Fibroblast of lung (primary cell): ENCODE data around the gene CNRIP1. TPM values are rescaled to one million over a fixed set of nuclear protein-coding genes. Genes with fewer than 3 reads are reported as not detected.

Experiments
- DNase-seq, 2 donors: peaks; one replicate each; pipeline versions ENCODE4 v3.0.0 to v3.0.0-alpha.2; 2010; ENCODE audit warnings: low read depth in 2 of 2
- H2AFZ ChIP-seq: 2 replicates; pipeline ENCODE4 v1.5.1; 2012; ENCODE audit warnings: low read length, control low read depth, inconsistent platforms
- H3K27ac ChIP-seq: 2 replicates; pipeline ENCODE4 v1.5.1; 2011; ENCODE audit warnings: low read length, control low read depth; ENCODE audit not compliant: insufficient read depth
- H3K27me3 ChIP-seq: 2 replicates; pipeline ENCODE4 v1.5.1; 2011; ENCODE audit warnings: mild to moderate bottlenecking, low read length; ENCODE audit not compliant: control insufficient read depth, insufficient read depth
- H3K36me3 ChIP-seq: 2 replicates; pipeline ENCODE4 v1.5.1; 2011; ENCODE audit warnings: low read length; ENCODE audit not compliant: control insufficient read depth, insufficient read depth
- H3K4me1 ChIP-seq: 2 replicates; pipeline ENCODE4 v1.5.1; 2011; ENCODE audit warnings: low read length; ENCODE audit not compliant: control insufficient read depth, insufficient read depth; ENCODE audit errors: extremely low read depth
- H3K4me2 ChIP-seq: 2 replicates; pipeline ENCODE4 v1.5.1; 2011; ENCODE audit warnings: low read length, control low read depth; ENCODE audit not compliant: insufficient read depth; ENCODE audit errors: extremely low read depth
- H3K4me3 ChIP-seq, 4 experiments: fragments of 200-600 bp in 1 of 4; sonication (generic) in 1 of 4; replicated peaks in 1 of 4; 2 replicates each; pipeline ENCODE4 v1.5.1; 2011 to 2016; ENCODE audit warnings: low read length in 4 of 4, low read depth in 3 of 4, mild to moderate bottlenecking in 3 of 4, control low read depth in 2 of 4, inconsistent platforms in 1 of 4, mixed read lengths in 1 of 4; ENCODE audit not compliant: insufficient read depth in 1 of 4; ENCODE audit errors: control extremely low read depth in 1 of 4
- H3K79me2 ChIP-seq: 2 replicates; pipeline ENCODE4 v1.5.1; 2012; ENCODE audit warnings: mild to moderate bottlenecking, low read length, inconsistent platforms; ENCODE audit not compliant: control insufficient read depth, insufficient read depth
- H3K9ac ChIP-seq: 2 replicates; pipeline ENCODE4 v1.5.1; 2011; ENCODE audit warnings: mild to moderate bottlenecking, low read length, control low read depth; ENCODE audit not compliant: insufficient read depth
- H3K9me3 ChIP-seq: 2 replicates; pipeline ENCODE4 v1.5.1; 2012; ENCODE audit warnings: low read depth, low read length; ENCODE audit not compliant: control insufficient read depth, insufficient read depth
- H4K20me1 ChIP-seq: 2 replicates; pipeline ENCODE4 v1.5.1; 2011; ENCODE audit warnings: low read length; ENCODE audit not compliant: control insufficient read depth, insufficient read depth; ENCODE audit errors: extremely low read depth
- CTCF ChIP-seq, 2 donors: IDR thresholded peaks in 1 of 2; conservative IDR thresholded peaks in 1 of 2; 1 replicate in 1 of 2; 2 replicates in 1 of 2; pipeline ENCODE4 v1.5.1; 2011 to 2012; ENCODE audit warnings: low read length in 2 of 2, control low read depth in 1 of 2, inconsistent platforms in 1 of 2, low read depth in 1 of 2, mild to moderate bottlenecking in 1 of 2
- EZH2 ChIP-seq: IDR thresholded peaks from 2 replicates; pipeline ENCODE4 v1.5.1; 2012; ENCODE audit warnings: low read length, control low read depth, mild to moderate bottlenecking; ENCODE audit errors: missing control alignments
- polyA plus RNA-seq, 2 donors: library from polyadenylated mRNA; depleted of rRNA in 1 of 2; stranded (reverse) in 1 of 2; unstranded in 1 of 2; fragments of >200 nt; gene quantifications; 2 replicates each; pipeline ENCODE4 v1.2.1, GENCODE V29; 2011 to 2012; ENCODE audit warnings: missing spikeins in 1 of 2
- total RNA-seq: library from RNA; depleted of rRNA; stranded (reverse); fragments of >200 nt; gene quantifications from 2 replicates; pipeline ENCODE4 v1.2.1, GENCODE V29; 2014

CNRIP1 gene
- total and polyA plus RNA-seq, 2 donors (not counting 1 experiment from before 2014, with no cell fraction given), result 34.7 to 47.7 TPM

GRCh38 chr2:68252400-68253218, 67.1 kb downstream of the CNRIP1 start, which contains the start of gene PPP3R1:
TSS of gene PPP3R1 (minus strand) at chr2:68252532. CDS start at chr2:68252127, 405 bp downstream.
- peaks cover 7% of the 10 kb centered on the region for H3K4me1 ChIP-seq
- peak within 1 kb of the TSS; percentile 73 for H2AFZ ChIP-seq
- TF ChIP-seq EZH2 (no peak), CTCF (conservative IDR thresholded peaks at IDR 0.05 in 1 of 2, IDR thresholded peaks at IDR 0.05 in 1 of 2; ENCODE audit: low read depth in 1 of 2, low read length in 2 of 2) (no peak)
- H3K27me3 ChIP-seq, result no peaks in the 10 kb centered on the region
- DNase-seq, result peak; percentile 96
- H3K79me2 ChIP-seq, result peaks cover 49% of the 10 kb centered on the region
- peak within 1 kb of the TSS; percentile 81 for H3K4me2 ChIP-seq
- no peaks in the 10 kb centered on the region for H3K36me3 ChIP-seq
- peak within 1 kb of the TSS; percentile 92 for H3K9ac ChIP-seq
- H3K9me3 ChIP-seq, result no peaks in the 10 kb centered on the region
- peak within 1 kb of the TSS; percentile 86 to 95 (median 90) for H3K4me3 ChIP-seq
- H3K27ac ChIP-seq, result peak within 1 kb of the TSS; percentile 99
- H4K20me1 ChIP-seq, result peaks cover 7% of the 10 kb centered on the region

- TF ChIP-seq CTCF (conservative IDR thresholded peaks at IDR 0.05 in 1 of 2, IDR thresholded peaks at IDR 0.05 in 1 of 2; ENCODE audit: low read depth in 1 of 2, low read length in 2 of 2), result no peak
- no peak for TF ChIP-seq EZH2
- H3K4me1 ChIP-seq, result peaks cover 7% of the 10 kb centered on the region
- peaks cover 56% of the 10 kb centered on the region for H3K79me2 ChIP-seq
- H3K9me3 ChIP-seq, result no peaks in the 10 kb centered on the region
- H3K27me3 ChIP-seq, result no peaks in the 10 kb centered on the region
- no peak for DNase-seq
- peak overlapping the region; percentile 61 to 95 (median 90) for H3K4me3 ChIP-seq
- H3K27ac ChIP-seq, result peak overlapping the region; percentile 96
- no peaks in the 10 kb centered on the region for H3K36me3 ChIP-seq
- H4K20me1 ChIP-seq, result peaks cover 7% of the 10 kb centered on the region
- H3K4me2 ChIP-seq, result no peak overlapping the region
- peak overlapping the region; percentile 92 for H3K9ac ChIP-seq
- no peak overlapping the region for H2AFZ ChIP-seq
Observed at GRCh38 chr2:68251855-68252399, 67.8 kb downstream of the CNRIP1 start.

GRCh38 chr2:68251187-68251854, 68.4 kb downstream of the CNRIP1 start:
- H3K36me3 ChIP-seq, result no peaks in the 10 kb centered on the region
- TF ChIP-seq CTCF (conservative IDR thresholded peaks at IDR 0.05 in 1 of 2, IDR thresholded peaks at IDR 0.05 in 1 of 2; ENCODE audit: low read depth in 1 of 2, low read length in 2 of 2), result peak; percentile 61 to 75
- no peak for TF ChIP-seq EZH2
- peak overlapping the region; percentile 96 for H3K27ac ChIP-seq
- peak overlapping the region; percentile 37 for H2AFZ ChIP-seq
- peak overlapping the region; percentile 84 to 95 (median 90) for H3K4me3 ChIP-seq
- H3K79me2 ChIP-seq, result peaks cover 62% of the 10 kb centered on the region
- DNase-seq, result peak; percentile 75 to 76
- H3K27me3 ChIP-seq, result no peaks in the 10 kb centered on the region
- peaks cover 7% of the 10 kb centered on the region for H3K4me1 ChIP-seq
- H4K20me1 ChIP-seq, result peaks cover 7% of the 10 kb centered on the region
- H3K9me3 ChIP-seq, result no peaks in the 10 kb centered on the region
- H3K9ac ChIP-seq, result peak overlapping the region; percentile 85
- peak overlapping the region; percentile 60 for H3K4me2 ChIP-seq
